HL-60/S4 (cell line): Measurements from ENCODE around the gene WDFY2.
"Not testable (repeated sequence)": the region's sequence is repeated elsewhere in the genome, so short reads cannot be mapped to it uniquely, and the experiment has no call there.

Source experiments
- in situ Hi-C: fragments of 300-500 bp; cut with MboI; formaldehyde crosslinking; loops from 2 replicates; pipeline ENCODE4 v1.14.3; 2022; ENCODE audit warnings: low sequenced_read_pairs

The WDFY2 gene

GRCh38 chr13:51583875-51584730, at the start of gene WDFY2:
TSS of gene WDFY2 (plus strand) at chr13:51584462. CDS start at chr13:51584688, 226 bp downstream.
- in situ Hi-C loops: no loop called here

GRCh38 chr13:51538591-51539179, 45.6 kb upstream of the WDFY2 start:
- in situ Hi-C loops: no loop called here

GRCh38 chr13:51539887-51540286, 44.4 kb upstream of the WDFY2 start:
- in situ Hi-C loops: no loop called here

- in situ Hi-C loops: no loop called here
Observed at GRCh38 chr13:51541037-51541436, 43.2 kb upstream of the WDFY2 start.

GRCh38 chr13:51541809-51542258, 42.4 kb upstream of the WDFY2 start:
- in situ Hi-C loops: no loop called here

GRCh38 chr13:51542346-51543242, 41.7 kb upstream of the WDFY2 start:
- in situ Hi-C loops: no loop called here

GRCh38 chr13:51545446-51545845, 38.8 kb upstream of the WDFY2 start:
- in situ Hi-C loops: not testable (repeated sequence)

GRCh38 chr13:51547425-51548176, 36.7 kb upstream of the WDFY2 start:
- in situ Hi-C loops: no loop called here

- in situ Hi-C loops: no loop called here
Observed at GRCh38 chr13:51549050-51549449, 35.2 kb upstream of the WDFY2 start.

GRCh38 chr13:51549593-51549992, 34.7 kb upstream of the WDFY2 start:
- in situ Hi-C loops: no loop called here

GRCh38 chr13:51550151-51550550, 34.1 kb upstream of the WDFY2 start:
- in situ Hi-C loops: no loop called here

- in situ Hi-C loops: no loop called here
Observed at GRCh38 chr13:51551416-51551815, 32.8 kb upstream of the WDFY2 start.

GRCh38 chr13:51552027-51552426, 32.2 kb upstream of the WDFY2 start:
- in situ Hi-C loops: no loop called here

- in situ Hi-C loops: no loop called here
Observed at GRCh38 chr13:51553531-51553930, 30.7 kb upstream of the WDFY2 start.

- in situ Hi-C loops: no loop called here
Observed at GRCh38 chr13:51556740-51557139, 27.5 kb upstream of the WDFY2 start.

GRCh38 chr13:51557438-51557837, 26.8 kb upstream of the WDFY2 start:
- in situ Hi-C loops: no loop called here

GRCh38 chr13:51557875-51558612, 26.2 kb upstream of the WDFY2 start:
- in situ Hi-C loops: no loop called here

- in situ Hi-C loops: no loop called here
Observed at GRCh38 chr13:51559946-51560735, 24.1 kb upstream of the WDFY2 start.

- in situ Hi-C loops: no loop called here
Observed at GRCh38 chr13:51562011-51562671, 22.1 kb upstream of the WDFY2 start.
